ENCODE data around the gene FAM177B.

The FAM177B gene

DNA sequence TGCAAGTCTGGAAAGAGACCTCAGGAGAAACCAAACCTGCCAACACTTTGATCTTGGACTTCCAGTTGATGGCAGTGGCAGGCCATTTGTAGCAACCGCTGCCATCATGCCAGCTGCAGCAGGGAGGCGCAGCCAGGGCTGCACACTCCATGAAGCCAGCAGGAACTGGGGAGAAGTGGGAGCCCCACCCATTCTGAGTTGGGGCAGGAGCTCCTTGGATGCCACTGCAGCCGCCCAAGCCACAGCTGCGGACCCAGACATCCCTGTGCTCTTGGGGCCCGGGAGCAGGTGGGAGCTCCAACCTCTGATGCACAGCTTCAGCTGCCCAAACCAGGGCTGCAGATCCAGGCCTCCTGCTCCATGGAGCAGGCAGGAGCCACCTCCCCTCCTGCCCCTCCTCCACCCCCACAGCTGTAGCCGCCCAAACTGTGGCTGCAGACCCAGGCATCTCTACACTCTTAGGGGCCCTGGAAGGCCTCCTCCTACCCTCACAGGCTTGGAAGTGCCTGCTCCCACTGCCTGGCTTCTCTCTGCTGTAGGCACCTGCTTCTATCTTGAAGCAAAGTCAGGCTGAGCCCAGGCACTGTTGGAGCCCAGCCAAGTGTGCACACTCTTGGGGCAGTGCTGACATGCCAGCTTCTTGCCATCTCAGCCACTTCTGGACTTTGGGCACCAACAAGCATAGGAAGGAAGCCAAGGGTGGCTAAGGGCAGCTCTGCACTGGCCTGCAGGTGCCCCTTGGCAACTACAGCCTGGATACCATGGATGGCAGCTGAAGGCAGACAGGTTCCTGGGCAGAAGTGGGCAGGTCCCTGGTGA is 57.9 kb downstream of the FAM177B start:
- DNase-seq (ENCODE audit: low read depth, low spot score) = no peak
- H3K4me3 ChIP-seq = no peak overlapping the region
- TF ChIP-seq EZH2 (IDR thresholded peaks at IDR 0.05) (no peak), POLR2AphosphoS5 (IDR thresholded peaks at IDR 0.05; ENCODE audit: borderline replicate concordance, low read depth, low read length) (no peak), FOXP2 (optimal IDR thresholded peaks at IDR 0.05; ENCODE audit: control extremely low read depth, extremely low read length, insufficient read depth) (no peak)
- H3K9me3 ChIP-seq (ENCODE audit: low read depth, low read length) = no peaks in the 10 kb centered on the region
- H3K9ac ChIP-seq (ENCODE audit: insufficient read length) = no peak overlapping the region
- no peak overlapping the region for H3K27ac ChIP-seq
- no peaks in the 10 kb centered on the region for H3K36me3 ChIP-seq (ENCODE audit: insufficient read depth, low read length)

DNA sequence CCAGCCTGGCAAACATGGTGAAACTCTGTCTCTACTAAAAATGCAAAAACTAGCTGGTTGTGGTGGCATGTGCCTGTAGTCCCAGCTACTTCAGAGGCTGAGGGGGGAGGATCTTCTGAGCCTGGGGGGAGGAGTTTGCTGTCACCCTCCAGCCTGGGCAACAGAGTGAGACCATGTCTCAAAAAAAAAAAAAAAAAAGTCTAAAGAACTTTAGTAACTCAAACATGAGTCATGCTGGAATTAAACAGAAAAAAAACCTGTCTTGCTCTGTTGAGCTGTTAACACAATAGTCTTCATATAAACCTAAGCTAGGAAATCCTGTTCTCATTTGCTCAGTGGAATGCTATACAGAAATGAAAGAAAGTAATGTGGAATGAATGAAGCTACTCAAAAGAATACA is 61.1 kb downstream of the FAM177B start:
- Histone ChIP-seq H3K4me3 (no peak overlapping the region), H3K36me3 (ENCODE audit: insufficient read depth, low read length) (no peaks in the 10 kb centered on the region), H3K27ac (no peak overlapping the region), H3K9me3 (ENCODE audit: low read depth, low read length) (no peaks in the 10 kb centered on the region), H3K9ac (ENCODE audit: insufficient read length) (no peak overlapping the region)
- no peak for TF ChIP-seq POLR2AphosphoS5 (IDR thresholded peaks at IDR 0.05; ENCODE audit: borderline replicate concordance, low read depth, low read length)
- no peak for TF ChIP-seq EZH2 (IDR thresholded peaks at IDR 0.05)
- TF ChIP-seq FOXP2 (optimal IDR thresholded peaks at IDR 0.05; ENCODE audit: control extremely low read depth, extremely low read length, insufficient read depth) = no peak
- no peak for DNase-seq (ENCODE audit: low read depth, low spot score)

DNA sequence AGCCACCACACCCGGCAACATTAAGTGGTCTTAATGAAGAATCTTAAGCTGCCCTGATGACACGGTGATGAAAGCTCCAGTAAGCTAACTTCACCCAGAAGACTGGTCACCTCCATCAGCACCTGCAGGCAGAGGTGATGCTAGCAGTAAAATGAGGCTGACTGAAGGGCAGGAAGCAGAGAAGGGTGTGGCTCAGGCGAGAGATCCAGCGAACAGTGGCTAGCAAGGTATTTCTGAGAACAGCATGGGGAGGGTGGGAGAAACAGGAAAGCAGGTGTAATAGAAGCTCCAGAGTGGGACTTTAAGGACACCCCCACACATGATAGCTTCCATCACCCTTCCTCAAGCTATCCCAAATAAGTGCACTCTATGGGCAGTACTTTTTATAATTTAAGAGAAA is 62.0 kb downstream of the FAM177B start:
- no peak overlapping the region for H3K27ac ChIP-seq
- H3K36me3 ChIP-seq (ENCODE audit: insufficient read depth, low read length) = no peaks in the 10 kb centered on the region
- H3K9ac ChIP-seq (ENCODE audit: insufficient read length) = no peak overlapping the region
- TF ChIP-seq POLR2AphosphoS5 (IDR thresholded peaks at IDR 0.05; ENCODE audit: borderline replicate concordance, low read depth, low read length) (no peak), EZH2 (IDR thresholded peaks at IDR 0.05) (no peak), FOXP2 (optimal IDR thresholded peaks at IDR 0.05; ENCODE audit: control extremely low read depth, extremely low read length, insufficient read depth) (no peak)
- DNase-seq (ENCODE audit: low read depth, low spot score) = no peak
- H3K9me3 ChIP-seq (ENCODE audit: low read depth, low read length) = no peaks in the 10 kb centered on the region
- H3K4me3 ChIP-seq = no peak overlapping the region
